Prostate gland (tissue), 2 donors: ENCODE data around the gene LPP.

ENCODE experiments used
- CTCF ChIP-seq, 4 experiments: fragments of 200-600 bp in 2 of 4; fragments of 450-650 bp in 2 of 4; sonication (generic) in 2 of 4; IDR thresholded peaks; 1 replicate in 3 of 4; 2 replicates in 1 of 4; pipeline ENCODE4 v1.5.1; 2016 to 2019; ENCODE audit warnings: antibody characterized with exemption in 4 of 4, mild to moderate bottlenecking in 2 of 4, moderate library complexity in 2 of 4
- POLR2A ChIP-seq: fragments of 450-650 bp; IDR thresholded peaks from one replicate; pipeline ENCODE4 v1.6.1; 2016; ENCODE audit warnings: antibody characterized with exemption, mild to moderate bottlenecking
- POLR2AphosphoS5 ChIP-seq: sonication (generic); formaldehyde crosslinking; IDR thresholded peaks from one replicate; pipeline ENCODE4 v1.6.1; 2017; ENCODE audit warnings: antibody characterized with exemption

GRCh38 chr3:188488801-188489200 is 334.8 kb downstream of the LPP start:
- TF ChIP-seq CTCF (IDR thresholded peaks at IDR 0.05), result no peak
- TF ChIP-seq POLR2A, result no peak
- TF ChIP-seq POLR2AphosphoS5, result no peak
